ENCODE measurements around the gene MYH9. TPM values are rescaled to one million over a fixed set of nuclear protein-coding genes. Genes with fewer than 3 reads are reported as not detected.
A peak's percentile ranks its signal among the peaks of the same experiment; 100 is the strongest.

Gene MYH9
- total and polyA plus RNA-seq, 7 donors, result 35.6 to 214 (median 92.0) TPM

- Histone ChIP-seq H3K36me3 (ENCODE audit: insufficient read depth in 1 of 2, low read depth in 1 of 2) (no peaks in the 10 kb centered on the region), H3K4me3 (no peak overlapping the region), H3K27ac (no peak overlapping the region), H3K27me3 (ENCODE audit: insufficient read depth in 3 of 3, low read length in 2 of 3) (no peaks in the 10 kb centered on the region), H3K9me3 (no peaks in the 10 kb centered on the region), H3K4me1 (no peaks in the 10 kb centered on the region)
- intact Hi-C loops (cut with DNase I), result no loop called here
- DNase-seq (no peak), ATAC-seq (no peak)
- no peak for TF ChIP-seq CTCF (IDR thresholded peaks at IDR 0.05)
- 69 to 75% (median 70%) methylated on average over 14 of the region's 14 CpGs for WGBS, 3 donors
These were observed 128.0 kb downstream of the MYH9 start for GRCh38 chr22:36259615-36260300.

GRCh38 chr22:36258701-36259614 is 128.8 kb downstream of the MYH9 start:
- intact Hi-C loops (cut with DNase I), result no loop called here
- H3K4me1 ChIP-seq, result peaks cover 5% of the 10 kb centered on the region
- H3K9me3 ChIP-seq, result no peaks in the 10 kb centered on the region
- no peaks in the 10 kb centered on the region for H3K36me3 ChIP-seq (ENCODE audit: insufficient read depth in 1 of 2, low read depth in 1 of 2)
- H3K27ac ChIP-seq, result peak overlapping the region; percentile 41
- H3K27me3 ChIP-seq (ENCODE audit: insufficient read depth in 3 of 3, low read length in 2 of 3), result no peaks in the 10 kb centered on the region
- no peak for TF ChIP-seq CTCF (IDR thresholded peaks at IDR 0.05)
- DNase-seq, result peak in 1 of 2 donors; percentile 66
- 44 to 49% (median 49%) methylated on average over 16 of the region's 16 CpGs for WGBS, 3 donors
- H3K4me3 ChIP-seq, result no peak overlapping the region
- no peak for ATAC-seq

- no peak overlapping the region for H3K4me3 ChIP-seq
- intact Hi-C loops (cut with DNase I), result no loop called here
- H3K27me3 ChIP-seq (ENCODE audit: insufficient read depth in 3 of 3, low read length in 2 of 3), result no peaks in the 10 kb centered on the region
- no peak for DNase-seq
- 89 to 93% (median 91%) methylated on average over 13 of the region's 13 CpGs for WGBS, 3 donors
- TF ChIP-seq CTCF (IDR thresholded peaks at IDR 0.05), result no peak
- peak overlapping the region; percentile 16 for H3K27ac ChIP-seq
- no peaks in the 10 kb centered on the region for H3K9me3 ChIP-seq
- peaks cover 6% of the 10 kb centered on the region for H3K4me1 ChIP-seq
- no peaks in the 10 kb centered on the region for H3K36me3 ChIP-seq (ENCODE audit: insufficient read depth in 1 of 2, low read depth in 1 of 2)
- ATAC-seq, result no peak
These were observed 129.7 kb downstream of the MYH9 start for GRCh38 chr22:36257948-36258670.

- Histone ChIP-seq H3K4me1 (peaks cover 6% of the 10 kb centered on the region), H3K9me3 (no peaks in the 10 kb centered on the region), H3K27ac (no peak overlapping the region), H3K27me3 (ENCODE audit: insufficient read depth in 3 of 3, low read length in 2 of 3) (no peaks in the 10 kb centered on the region), H3K4me3 (no peak overlapping the region), H3K36me3 (ENCODE audit: insufficient read depth in 1 of 2, low read depth in 1 of 2) (no peaks in the 10 kb centered on the region)
- no peak for DNase-seq
- ATAC-seq, result no peak
- intact Hi-C loops (cut with DNase I), result no loop called here
- 74 to 77% (median 77%) methylated on average over 8 of the region's 8 CpGs for WGBS, 3 donors
- no peak for TF ChIP-seq CTCF (IDR thresholded peaks at IDR 0.05)
These were observed 130.5 kb downstream of the MYH9 start for GRCh38 chr22:36257308-36257707.

Data from psoas muscle (tissue), 8 donors.